ENCODE data around the gene PIEZO1. TPM values are rescaled to one million over a fixed set of nuclear protein-coding genes. Genes with fewer than 3 reads are reported as not detected.
"Not testable (repeated sequence)": the region's sequence is repeated elsewhere in the genome, so short reads cannot be mapped to it uniquely, and the experiment has no call there.

Gene PIEZO1
- total RNA-seq, 6 experiments from 2014 or later, result 238 to 293 (median 264) TPM

- Mint-ChIP-seq H3K4me3 (no peak overlapping the region), H3K27ac (no peak overlapping the region), H3K9me3 (no peaks in the 10 kb centered on the region), H3K27me3 (ENCODE audit: insufficient read depth) (peaks cover 4% of the 10 kb centered on the region), H3K4me1 (ENCODE audit: low read depth) (peaks cover 8% of the 10 kb centered on the region), H3K36me3 (ENCODE audit: low read depth) (no peaks in the 10 kb centered on the region)
- no peak for TF ChIP-seq CTCF (IDR thresholded peaks at IDR 0.05)
- no peak for DNase-seq
These were observed 7.7 kb upstream of the PIEZO1 start for GRCh38 chr16:88792668-88793250.

- H3K27me3 Mint-ChIP-seq (ENCODE audit: insufficient read depth), result peaks cover 4% of the 10 kb centered on the region
- TF ChIP-seq CTCF (IDR thresholded peaks at IDR 0.05), result no peak
- H3K36me3 Mint-ChIP-seq (ENCODE audit: low read depth), result no peaks in the 10 kb centered on the region
- no peak overlapping the region for H3K27ac Mint-ChIP-seq
- no peaks in the 10 kb centered on the region for H3K9me3 Mint-ChIP-seq
- no peak overlapping the region for H3K4me3 Mint-ChIP-seq
- DNase-seq, result no peak
- H3K4me1 Mint-ChIP-seq (ENCODE audit: low read depth), result peaks cover 8% of the 10 kb centered on the region
These were observed 7.1 kb upstream of the PIEZO1 start for GRCh38 chr16:88792078-88792550.

GRCh38 chr16:88790312-88791211, 5.5 kb upstream of the PIEZO1 start:
- DNase-seq, result no peak
- no peak overlapping the region for H3K27ac Mint-ChIP-seq
- H3K27me3 Mint-ChIP-seq (ENCODE audit: insufficient read depth), result peaks cover 4% of the 10 kb centered on the region
- no peaks in the 10 kb centered on the region for H3K9me3 Mint-ChIP-seq
- no peaks in the 10 kb centered on the region for H3K36me3 Mint-ChIP-seq (ENCODE audit: low read depth)
- no peak for TF ChIP-seq CTCF (IDR thresholded peaks at IDR 0.05)
- peaks cover 8% of the 10 kb centered on the region for H3K4me1 Mint-ChIP-seq (ENCODE audit: low read depth)
- no peak overlapping the region; the same call in 1 of the 2 replicates for H3K4me3 Mint-ChIP-seq

GRCh38 chr16:88789594-88789993, 4.6 kb upstream of the PIEZO1 start:
- DNase-seq, result no peak
- peaks cover 4% of the 10 kb centered on the region for H3K27me3 Mint-ChIP-seq (ENCODE audit: insufficient read depth)

GRCh38 chr16:88788749-88789148, 3.7 kb upstream of the PIEZO1 start:
- not testable (repeated sequence) for H3K27me3 Mint-ChIP-seq (ENCODE audit: insufficient read depth)

More at GRCh38 chr16:88789594-88789993, 4.6 kb upstream of the PIEZO1 start:
- Mint-ChIP-seq H3K27ac (no peak overlapping the region), H3K4me1 (ENCODE audit: low read depth) (peaks cover 8% of the 10 kb centered on the region), H3K9me3 (no peaks in the 10 kb centered on the region), H3K4me3 (no peak overlapping the region), H3K36me3 (ENCODE audit: low read depth) (no peaks in the 10 kb centered on the region)
- TF ChIP-seq CTCF (IDR thresholded peaks at IDR 0.05), result no peak

More at GRCh38 chr16:88788749-88789148, 3.7 kb upstream of the PIEZO1 start:
- H3K9me3 Mint-ChIP-seq; H3K36me3 Mint-ChIP-seq (ENCODE audit: low read depth); H3K27ac Mint-ChIP-seq; DNase-seq; H3K4me3 Mint-ChIP-seq; H3K4me1 Mint-ChIP-seq (ENCODE audit: low read depth): not testable (repeated sequence)
